Fibroblast of peridontal ligament (primary cell): ENCODE data around the gene RGS16.
"Not testable (repeated sequence)": the region's sequence is repeated elsewhere in the genome, so short reads cannot be mapped to it uniquely, and the experiment has no call there.

ENCODE experiments used
- DNase-seq: peaks from one replicate; pipeline ENCODE4 v3.0.0-alpha.2; 2010; ENCODE audit errors: extremely low read depth

The RGS16 gene, protein sequence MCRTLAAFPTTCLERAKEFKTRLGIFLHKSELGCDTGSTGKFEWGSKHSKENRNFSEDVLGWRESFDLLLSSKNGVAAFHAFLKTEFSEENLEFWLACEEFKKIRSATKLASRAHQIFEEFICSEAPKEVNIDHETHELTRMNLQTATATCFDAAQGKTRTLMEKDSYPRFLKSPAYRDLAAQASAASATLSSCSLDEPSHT

DNA sequence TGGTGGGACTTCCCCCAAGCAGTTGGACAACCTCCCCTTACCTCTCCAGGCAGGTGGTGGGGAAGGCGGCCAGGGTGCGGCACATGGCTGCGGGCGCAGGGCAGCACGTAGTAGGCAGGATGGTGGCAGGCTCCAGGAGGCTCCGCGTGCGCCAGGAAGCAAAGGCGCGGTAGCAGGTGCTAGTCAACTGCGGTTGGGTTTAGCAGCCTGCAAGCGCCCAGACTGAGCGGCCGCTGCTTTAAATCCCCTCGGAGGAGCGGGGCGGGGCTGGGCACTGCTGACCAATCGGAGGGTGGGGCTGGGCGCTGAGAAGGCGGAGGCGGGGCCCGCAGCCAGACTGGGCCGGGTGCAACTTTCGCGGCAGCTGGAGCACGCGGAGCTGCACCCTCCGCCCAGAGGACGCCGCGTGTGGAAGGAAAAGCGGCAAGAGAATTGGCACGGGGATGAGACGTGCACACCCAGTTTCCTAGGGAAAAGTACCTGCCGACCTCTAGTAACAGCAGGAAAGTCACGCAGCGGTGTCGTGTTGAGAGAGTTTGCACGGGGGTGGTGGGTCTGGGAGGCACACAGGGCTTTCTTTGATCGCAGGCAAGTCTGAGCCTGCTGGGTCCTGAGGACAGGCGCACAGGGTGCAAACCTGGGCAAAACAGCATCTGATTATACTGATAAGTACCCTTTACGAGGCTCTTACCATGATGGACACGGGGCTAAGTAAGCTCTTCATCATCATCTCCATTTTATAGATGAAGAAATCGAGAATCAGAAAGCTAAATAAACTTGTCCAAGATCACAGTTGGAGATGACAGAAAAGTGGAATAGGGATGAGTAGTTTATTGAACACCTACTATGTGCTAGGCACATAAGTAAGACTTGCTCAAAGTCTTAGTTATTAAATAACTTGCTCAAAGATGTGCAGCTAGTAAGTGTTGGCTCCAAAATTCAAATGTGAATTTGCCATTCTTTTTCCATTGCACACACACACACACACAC lies at the start of gene RGS16:
Gene RGS16 (minus strand): TSS at position 215 of the 990 bp plus-strand sequence. CDS start 130 bp downstream, at position 85.
- DNase-seq = peak; percentile 63

- no peak for DNase-seq
These were observed 49.8 kb upstream of the RGS16 start for GRCh38 chr1:182653986-182654385.

GRCh38 chr1:182652933-182653332 lies 48.7 kb upstream of the RGS16 start:
- no peak for DNase-seq

GRCh38 chr1:182651339-182651724 lies 47.1 kb upstream of the RGS16 start:
- no peak for DNase-seq

DNA sequence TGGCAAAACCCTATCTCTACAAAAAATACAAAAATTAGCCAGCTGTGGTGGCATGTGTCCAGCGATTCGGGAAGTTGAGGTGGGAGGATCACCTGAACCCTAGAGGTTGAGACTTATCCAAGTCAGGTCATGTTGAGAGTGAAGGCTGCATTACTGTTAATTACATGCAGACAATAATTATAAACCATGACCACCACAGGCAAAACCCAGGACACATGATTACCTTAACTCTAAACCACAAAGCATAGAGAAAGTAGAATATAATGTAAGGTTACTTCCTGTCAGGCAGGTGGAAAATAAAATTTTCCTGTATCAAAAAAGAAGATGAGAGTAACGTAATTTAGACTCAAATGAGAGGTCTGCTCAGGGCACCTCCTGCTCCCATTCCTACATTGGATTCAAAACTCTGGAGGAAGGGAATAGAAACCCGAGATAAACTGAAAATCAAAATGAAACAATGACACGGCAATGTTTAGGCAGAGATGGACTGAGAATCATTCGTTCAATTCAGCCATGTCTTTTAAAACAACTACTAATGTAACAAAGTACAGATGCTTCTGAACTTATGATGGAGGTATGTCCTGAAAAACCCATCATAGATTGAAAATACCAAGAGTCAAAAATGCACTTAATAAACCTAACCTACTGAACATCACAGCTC lies 46.6 kb upstream of the RGS16 start:
- DNase-seq = no peak

- no peak for DNase-seq
These were observed 44.9 kb upstream of the RGS16 start for GRCh38 chr1:182649041-182649440.

DNA sequence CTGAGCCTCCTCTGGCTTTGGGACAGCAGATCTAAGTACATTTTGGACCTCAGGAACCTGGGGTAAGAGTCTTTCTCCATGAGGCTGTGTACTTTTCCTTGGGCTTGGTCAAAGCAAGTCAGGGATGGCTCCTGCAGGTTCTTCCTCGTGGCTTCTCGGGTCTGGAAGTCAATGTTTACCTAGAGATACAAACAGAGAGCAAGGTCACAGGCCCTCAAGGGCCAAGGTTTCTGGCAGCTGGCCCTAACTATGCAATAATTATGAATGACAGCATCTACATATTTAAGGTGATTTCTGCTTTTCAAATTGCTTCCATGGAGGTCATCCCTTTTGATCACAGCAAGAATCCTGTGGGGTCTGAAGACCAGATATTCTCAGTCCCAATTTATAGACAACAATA lies 42.5 kb upstream of the RGS16 start:
- DNase-seq = no peak

DNA sequence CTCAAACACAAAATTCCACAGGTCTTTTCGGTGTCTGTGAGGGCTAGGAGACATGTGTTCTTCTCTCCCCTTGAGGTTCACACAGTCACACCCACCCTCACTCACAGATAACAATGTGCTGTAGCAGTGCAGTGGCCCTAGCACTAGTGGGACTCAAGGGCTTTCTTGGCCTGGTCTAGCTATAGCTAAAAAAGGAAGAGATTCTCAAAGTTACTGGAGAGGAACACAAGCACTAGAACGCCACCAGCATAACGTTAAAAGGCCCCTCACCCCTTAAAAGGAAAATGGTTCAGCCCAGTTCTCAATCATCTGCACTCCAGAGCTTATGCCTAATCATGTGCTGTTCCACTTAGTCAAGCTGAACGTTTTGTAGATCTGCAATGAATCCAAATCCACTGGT lies 40.7 kb upstream of the RGS16 start:
- no peak for DNase-seq

GRCh38 chr1:182643699-182644098 lies 39.5 kb upstream of the RGS16 start:
- no peak for DNase-seq

DNA sequence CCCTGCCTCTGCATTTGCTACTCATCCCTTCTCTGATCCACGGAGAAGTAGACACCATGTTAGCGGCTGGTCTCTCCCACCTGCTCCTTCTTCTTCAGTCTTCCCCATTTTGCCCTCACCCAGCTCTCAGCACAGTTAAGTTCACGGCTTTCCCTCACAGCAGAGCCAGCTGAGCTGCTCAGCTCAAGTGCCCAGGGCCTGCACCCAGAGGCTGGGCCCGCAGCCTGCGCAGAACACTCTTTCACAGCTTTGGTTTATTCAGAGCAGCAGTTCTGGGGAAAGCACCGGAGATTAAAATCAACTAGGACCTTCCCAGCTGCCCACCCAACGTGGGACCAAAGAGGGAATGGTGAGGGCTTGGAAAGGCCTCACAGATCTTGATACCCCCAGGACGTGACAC lies 38.3 kb upstream of the RGS16 start:
- no peak for DNase-seq

GRCh38 chr1:182641561-182641960 lies 37.4 kb upstream of the RGS16 start:
- DNase-seq = no peak

- no peak for DNase-seq
These were observed 35.1 kb upstream of the RGS16 start for GRCh38 chr1:182639330-182639729.

DNA sequence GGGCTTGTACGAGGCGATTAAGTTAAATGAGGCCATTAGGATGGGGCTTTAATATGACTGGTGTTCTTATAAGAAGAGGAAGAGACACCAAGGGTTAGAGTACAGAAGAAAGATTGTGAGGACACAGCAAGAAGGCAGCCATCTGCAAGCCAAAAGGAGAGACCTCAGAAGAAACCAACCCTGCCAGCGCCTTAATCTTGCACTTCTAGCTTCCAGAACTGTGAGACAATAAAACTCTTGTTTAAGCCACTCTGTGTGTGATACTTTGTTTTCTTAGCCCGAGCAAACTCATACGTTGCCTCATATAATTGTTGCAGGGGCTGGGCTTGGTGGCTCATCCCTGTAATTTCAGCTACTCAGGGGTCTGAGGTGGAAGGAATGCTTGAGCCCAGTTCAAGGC lies 33.6 kb upstream of the RGS16 start:
- no peak for DNase-seq

DNA sequence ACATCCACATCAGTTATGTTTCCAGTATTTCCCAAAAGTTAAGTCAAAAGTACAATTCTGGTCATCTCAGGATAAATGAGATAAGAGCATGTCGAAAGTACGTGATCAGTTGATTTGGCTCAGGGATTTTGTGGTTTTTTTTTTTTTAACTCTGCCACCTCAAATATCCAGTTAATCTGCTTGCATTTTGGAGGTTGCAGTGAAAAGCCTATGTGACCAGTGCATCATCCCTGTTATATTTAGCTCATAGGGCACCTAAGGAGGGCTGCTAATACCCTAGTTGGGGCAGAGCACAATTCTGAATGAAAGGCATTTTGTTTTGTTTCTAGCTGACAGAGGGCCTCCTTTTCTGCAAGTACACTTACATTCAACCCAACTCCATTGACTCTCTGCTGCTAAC lies 31.7 kb upstream of the RGS16 start:
- no peak for DNase-seq

DNA sequence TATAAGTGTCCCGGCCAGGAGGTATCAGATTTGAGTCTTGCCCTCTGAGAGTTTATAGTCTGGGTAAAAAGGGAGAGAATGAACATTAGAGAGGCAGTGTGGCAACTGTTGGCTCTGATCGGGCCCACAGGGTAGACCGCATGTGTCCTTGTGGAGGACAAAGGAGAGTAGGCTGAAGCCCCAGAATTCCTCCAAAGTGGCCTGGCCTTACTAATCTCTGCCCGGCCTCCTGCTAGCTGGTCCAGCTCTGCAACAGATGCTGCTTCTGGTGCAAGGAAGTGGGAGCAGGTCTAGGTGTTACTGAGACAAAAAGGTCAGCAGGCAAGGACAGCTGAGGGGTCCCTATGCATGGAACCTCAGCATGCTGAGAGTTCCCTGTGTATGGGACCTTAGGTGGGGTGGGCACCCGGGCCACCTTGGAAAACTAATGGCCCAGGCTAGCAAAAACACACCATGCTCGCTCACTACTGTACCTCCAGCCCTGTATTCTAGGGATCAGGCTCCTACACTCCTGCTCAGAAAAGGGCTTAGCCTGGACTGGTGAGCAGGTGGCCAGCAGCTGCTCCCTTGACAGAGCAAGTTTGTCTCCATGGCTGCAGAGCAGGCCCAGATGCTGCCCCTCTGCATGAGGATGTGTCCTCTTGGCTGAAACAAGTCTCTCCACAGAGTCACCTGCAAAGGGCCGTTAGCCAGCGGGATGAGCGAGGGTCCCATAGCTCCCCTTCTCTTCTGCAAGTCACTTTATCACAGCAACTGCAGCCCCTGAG lies 30.3 kb upstream of the RGS16 start:
- DNase-seq = no peak

DNA sequence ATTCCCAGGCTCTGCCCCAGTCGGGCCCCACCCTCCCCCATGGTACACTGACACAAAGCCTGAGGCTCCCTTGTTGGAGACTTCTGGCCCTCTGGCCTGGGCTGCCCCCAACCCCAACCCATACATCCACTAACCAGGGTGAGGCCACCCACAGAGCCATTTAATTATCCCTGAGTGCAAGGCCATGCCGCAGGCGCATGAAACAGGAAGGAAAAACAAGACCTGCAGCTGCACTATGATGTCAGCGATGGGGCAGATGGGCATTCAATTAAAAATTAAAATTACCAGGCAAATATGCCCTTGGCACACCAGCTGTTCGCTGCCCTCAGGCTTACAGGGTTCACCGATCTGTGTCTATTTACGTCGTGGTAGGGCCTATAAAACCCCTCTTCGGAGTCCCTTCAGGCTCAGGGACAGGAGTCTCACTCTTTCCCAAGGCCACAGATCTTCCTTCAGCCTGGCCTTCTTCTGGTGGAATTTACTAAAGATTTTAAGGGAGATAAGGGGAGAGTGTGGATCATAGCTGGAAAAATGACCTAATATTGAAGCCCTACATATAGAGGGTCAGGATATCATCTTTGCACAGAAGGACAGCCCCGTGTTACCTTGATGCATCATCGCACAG lies 29.6 kb upstream of the RGS16 start:
- DNase-seq = no peak

- no peak for DNase-seq
These were observed 28.8 kb upstream of the RGS16 start for GRCh38 chr1:182633031-182633430.

DNA sequence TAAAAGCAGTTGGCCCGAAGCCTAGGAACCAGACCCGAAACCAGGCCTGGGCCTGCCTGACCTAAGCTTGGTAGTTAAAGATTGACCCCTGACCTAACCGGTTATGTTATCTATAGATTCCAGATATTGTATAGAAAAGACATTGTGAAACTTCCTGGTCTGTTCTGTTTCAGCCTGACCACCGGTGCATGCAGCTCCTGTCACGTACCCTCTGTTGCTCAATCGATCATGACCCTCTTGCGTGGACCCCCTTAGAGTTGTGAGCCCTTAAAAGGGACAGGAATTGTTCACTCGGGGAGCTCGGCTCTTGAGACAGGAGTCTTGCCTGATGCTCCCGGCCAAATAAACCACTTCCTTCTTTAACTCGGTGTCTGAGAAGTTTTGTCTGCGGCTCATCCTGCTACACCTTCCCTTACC lies 28.3 kb upstream of the RGS16 start:
- DNase-seq = not testable (repeated sequence)

GRCh38 chr1:182631954-182632353 lies 27.8 kb upstream of the RGS16 start:
- DNase-seq = no peak

DNA sequence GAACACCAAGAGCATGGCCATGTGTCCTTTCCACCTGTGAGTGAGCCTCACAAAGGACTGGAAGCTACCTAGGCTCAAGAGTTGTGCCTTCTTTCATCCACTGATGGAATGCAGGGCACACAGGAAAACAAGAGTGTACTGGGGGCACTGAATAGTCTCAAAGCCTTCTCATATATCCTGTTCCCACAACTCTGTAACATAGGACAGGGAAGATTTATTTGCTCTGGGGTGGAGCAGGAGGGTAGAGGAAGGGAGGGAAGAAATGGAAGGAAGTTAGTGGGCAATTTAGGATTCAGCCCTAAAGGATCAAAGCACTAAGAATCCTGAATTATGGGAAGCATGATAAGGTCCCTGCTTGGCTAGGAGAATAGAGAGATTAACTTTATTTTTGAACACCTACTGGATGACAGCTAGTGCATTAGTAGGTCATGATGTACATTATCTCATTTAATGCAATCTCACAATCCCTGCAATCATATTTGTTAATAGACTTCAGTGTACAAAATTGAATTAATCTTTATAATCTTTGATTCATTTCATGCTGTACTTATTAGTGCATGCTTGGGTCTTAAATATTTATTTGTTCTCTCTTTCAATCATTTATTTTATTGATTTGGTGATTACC lies 27.0 kb upstream of the RGS16 start:
- no peak for DNase-seq

DNA sequence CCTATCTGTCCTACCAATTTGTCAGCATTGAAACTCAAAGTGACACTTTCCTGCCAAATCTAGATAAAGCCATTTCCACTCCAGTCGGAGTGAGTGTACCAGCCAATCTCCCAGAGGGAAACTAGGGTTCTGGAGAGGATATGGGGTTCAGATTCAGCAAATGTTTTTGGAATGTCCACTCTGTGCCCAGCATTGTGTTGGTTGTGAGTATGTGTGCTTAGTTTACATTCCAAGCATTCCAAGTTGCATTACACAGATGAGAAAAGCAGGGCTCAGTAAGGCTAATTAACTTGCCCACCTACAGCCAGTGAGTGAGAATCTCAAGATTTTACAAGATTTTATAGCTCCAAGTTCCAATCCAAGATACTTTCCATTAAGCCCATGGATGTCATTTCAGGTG lies 26.4 kb upstream of the RGS16 start:
- DNase-seq = no peak
